SJCRH30 (cell line): ENCODE results near the gene KCNT2. TPM values are rescaled to one million over a fixed set of nuclear protein-coding genes. Genes with fewer than 3 reads are reported as not detected.

Experiments used
- DNase-seq, 2 experiments: peaks; one replicate each; pipeline ENCODE4 v3.0.0-alpha.2; 2015 to 2020
- H3K27ac ChIP-seq: fragments of 250-450 bp; sonication (Bioruptor Pico); 2 replicates; pipeline ENCODE4 v1.5.1; 2020; ENCODE audit warnings: mild to moderate bottlenecking, moderate library complexity
- H3K27me3 ChIP-seq: fragments of 250-450 bp; sonication (Bioruptor Pico); 2 replicates; pipeline ENCODE4 v1.5.1; 2020; ENCODE audit warnings: mild to moderate bottlenecking, moderate library complexity
- H3K36me3 ChIP-seq: fragments of 250-450 bp; sonication (Bioruptor Pico); 2 replicates; pipeline ENCODE4 v1.5.1; 2020; ENCODE audit warnings: mild to moderate bottlenecking, moderate library complexity
- H3K4me1 ChIP-seq: fragments of 250-450 bp; sonication (Bioruptor Pico); 2 replicates; pipeline ENCODE4 v1.5.1; 2020; ENCODE audit warnings: mild to moderate bottlenecking, moderate library complexity
- H3K4me3 ChIP-seq: fragments of 250-450 bp; sonication (Bioruptor Pico); 2 replicates; pipeline ENCODE4 v1.5.1; 2020; ENCODE audit warnings: mild to moderate bottlenecking, moderate library complexity
- H3K9me3 ChIP-seq: fragments of 250-450 bp; sonication (Bioruptor Pico); replicated peaks from 2 replicates; pipeline ENCODE4 v1.5.1; 2020; ENCODE audit warnings: mild to moderate bottlenecking, moderate library complexity
- total RNA-seq: library from RNA; depleted of rRNA; stranded (reverse); fragments of >200 nt; shearing (Covaris generic); gene quantifications from 2 replicates; pipeline ENCODE4 v1.2.3, GENCODE V29; 2014

KCNT2 gene
- total RNA-seq, 1 experiment from 2014 or later = 2.7 TPM

DNA sequence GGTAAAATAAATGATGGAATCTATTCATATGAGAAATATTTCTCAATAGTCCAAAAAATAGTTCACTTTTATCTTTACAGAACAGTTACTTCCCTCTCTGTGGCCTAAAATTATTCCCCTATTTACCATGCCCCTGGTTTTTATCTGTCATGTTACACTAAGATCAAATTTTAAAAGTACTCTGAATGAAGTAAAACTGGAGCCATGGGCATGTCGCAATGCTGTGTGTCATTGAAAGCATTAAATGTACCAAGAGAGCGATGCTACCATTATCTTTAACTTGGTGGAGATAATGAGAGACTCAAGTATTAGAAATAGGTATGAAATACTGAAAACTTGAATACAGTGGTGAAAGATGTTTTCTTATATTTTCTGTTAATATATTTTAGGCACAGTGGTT lies 146.2 kb downstream of the KCNT2 start:
- H3K4me3 ChIP-seq = no peak overlapping the region
- no peaks in the 10 kb centered on the region for H3K36me3 ChIP-seq
- no peak for DNase-seq
- no peaks in the 10 kb centered on the region for H3K4me1 ChIP-seq
- no peaks in the 10 kb centered on the region for H3K9me3 ChIP-seq
- no peaks in the 10 kb centered on the region for H3K27me3 ChIP-seq
- H3K27ac ChIP-seq = no peak overlapping the region

DNA sequence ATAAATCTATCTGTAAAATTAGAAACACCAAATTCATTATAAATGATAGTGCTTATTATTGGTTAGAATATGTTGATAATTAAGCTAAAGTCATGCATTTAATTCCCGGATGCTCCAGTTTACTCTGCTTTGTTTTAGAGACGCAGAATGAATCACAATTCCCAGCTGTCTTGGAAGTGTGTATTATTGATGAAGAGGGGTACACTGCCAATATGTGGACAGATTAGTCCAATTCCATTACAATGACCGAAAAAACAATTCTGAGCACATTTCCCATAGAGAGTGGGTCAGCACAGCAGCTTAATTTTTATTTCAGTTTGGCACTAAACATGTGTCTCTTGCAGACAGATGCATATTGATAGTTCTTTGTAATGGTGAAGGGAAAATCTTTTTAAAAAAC lies 146.7 kb downstream of the KCNT2 start:
- no peak overlapping the region for H3K27ac ChIP-seq
- no peaks in the 10 kb centered on the region for H3K9me3 ChIP-seq
- no peak for DNase-seq

DNA sequence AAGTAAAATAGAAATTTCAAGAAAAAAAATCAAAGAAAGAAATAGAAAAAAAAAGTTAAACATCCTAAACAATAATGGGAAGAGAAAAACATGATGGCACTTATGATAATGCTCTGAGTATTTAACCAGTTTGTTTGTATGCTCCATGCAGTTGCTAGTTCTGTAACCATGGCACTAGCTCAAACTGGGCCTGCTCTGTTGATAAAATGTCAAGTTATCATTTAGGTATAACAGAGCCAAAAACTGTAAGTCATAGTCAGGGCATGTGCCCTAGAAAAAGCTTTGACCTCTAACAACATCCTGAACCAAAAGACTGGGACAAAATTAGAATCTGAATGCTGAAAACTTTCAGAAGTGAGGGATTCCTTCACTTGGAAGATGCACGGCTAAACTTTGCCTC lies 148.9 kb downstream of the KCNT2 start:
- no peaks in the 10 kb centered on the region for H3K36me3 ChIP-seq
- H3K27ac ChIP-seq = no peak overlapping the region
- DNase-seq = no peak
- H3K9me3 ChIP-seq = no peaks in the 10 kb centered on the region
- H3K4me3 ChIP-seq = no peak overlapping the region
- no peaks in the 10 kb centered on the region for H3K27me3 ChIP-seq
- no peaks in the 10 kb centered on the region for H3K4me1 ChIP-seq

More for the DNA sequence above, 146.7 kb downstream of the KCNT2 start:
- Histone ChIP-seq H3K27me3 (no peaks in the 10 kb centered on the region), H3K4me3 (no peak overlapping the region), H3K4me1 (no peaks in the 10 kb centered on the region), H3K36me3 (no peaks in the 10 kb centered on the region)

DNA sequence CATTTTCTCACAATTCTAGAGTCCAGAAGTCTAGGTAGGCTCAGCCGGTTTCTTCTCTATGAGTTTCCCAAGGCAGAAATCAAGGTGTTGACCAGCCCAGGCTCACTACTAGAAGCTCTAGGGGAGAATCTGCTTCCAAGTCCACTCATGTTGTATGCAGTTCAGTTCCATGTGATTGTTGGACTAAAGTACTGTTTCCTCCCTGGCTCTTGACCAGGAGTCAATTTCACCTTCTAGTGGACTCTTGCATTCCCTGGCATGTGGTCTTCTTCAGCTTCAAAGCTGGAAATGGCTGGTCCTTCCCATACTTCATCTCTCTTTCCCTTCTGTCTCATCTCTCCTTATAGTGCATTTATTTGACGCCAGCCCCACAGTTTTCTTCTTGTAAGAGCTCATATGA lies 153.4 kb downstream of the KCNT2 start:
- H3K4me3 ChIP-seq = no peak overlapping the region
- H3K36me3 ChIP-seq = no peaks in the 10 kb centered on the region
- no peak overlapping the region for H3K27ac ChIP-seq
- no peak for DNase-seq
- H3K9me3 ChIP-seq = no peaks in the 10 kb centered on the region
- H3K4me1 ChIP-seq = no peaks in the 10 kb centered on the region
- H3K27me3 ChIP-seq = no peaks in the 10 kb centered on the region

DNA sequence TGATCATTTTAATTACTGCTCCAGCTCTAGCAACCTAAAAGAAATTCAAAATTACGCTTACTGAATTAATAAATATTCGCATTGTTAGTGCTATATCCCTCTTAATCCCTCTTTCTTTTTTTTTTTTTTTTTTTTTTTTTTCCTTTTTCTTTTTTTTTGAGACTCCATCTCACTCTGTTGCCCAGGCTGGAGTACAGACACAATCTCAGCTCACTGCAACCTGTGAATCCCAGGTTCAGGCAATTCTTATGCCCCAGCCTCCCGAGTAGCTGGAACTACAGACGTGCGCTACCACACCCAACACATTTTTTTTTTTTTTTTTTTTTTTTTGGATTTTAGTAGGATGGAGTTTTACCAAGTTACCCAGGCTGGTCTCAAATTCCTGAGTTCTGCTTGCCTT lies 157.1 kb downstream of the KCNT2 start:
- Histone ChIP-seq H3K9me3 (no peaks in the 10 kb centered on the region), H3K4me3 (no peak overlapping the region), H3K27ac (no peak overlapping the region), H3K4me1 (no peaks in the 10 kb centered on the region), H3K36me3 (no peaks in the 10 kb centered on the region), H3K27me3 (no peaks in the 10 kb centered on the region)
- no peak for DNase-seq

DNA sequence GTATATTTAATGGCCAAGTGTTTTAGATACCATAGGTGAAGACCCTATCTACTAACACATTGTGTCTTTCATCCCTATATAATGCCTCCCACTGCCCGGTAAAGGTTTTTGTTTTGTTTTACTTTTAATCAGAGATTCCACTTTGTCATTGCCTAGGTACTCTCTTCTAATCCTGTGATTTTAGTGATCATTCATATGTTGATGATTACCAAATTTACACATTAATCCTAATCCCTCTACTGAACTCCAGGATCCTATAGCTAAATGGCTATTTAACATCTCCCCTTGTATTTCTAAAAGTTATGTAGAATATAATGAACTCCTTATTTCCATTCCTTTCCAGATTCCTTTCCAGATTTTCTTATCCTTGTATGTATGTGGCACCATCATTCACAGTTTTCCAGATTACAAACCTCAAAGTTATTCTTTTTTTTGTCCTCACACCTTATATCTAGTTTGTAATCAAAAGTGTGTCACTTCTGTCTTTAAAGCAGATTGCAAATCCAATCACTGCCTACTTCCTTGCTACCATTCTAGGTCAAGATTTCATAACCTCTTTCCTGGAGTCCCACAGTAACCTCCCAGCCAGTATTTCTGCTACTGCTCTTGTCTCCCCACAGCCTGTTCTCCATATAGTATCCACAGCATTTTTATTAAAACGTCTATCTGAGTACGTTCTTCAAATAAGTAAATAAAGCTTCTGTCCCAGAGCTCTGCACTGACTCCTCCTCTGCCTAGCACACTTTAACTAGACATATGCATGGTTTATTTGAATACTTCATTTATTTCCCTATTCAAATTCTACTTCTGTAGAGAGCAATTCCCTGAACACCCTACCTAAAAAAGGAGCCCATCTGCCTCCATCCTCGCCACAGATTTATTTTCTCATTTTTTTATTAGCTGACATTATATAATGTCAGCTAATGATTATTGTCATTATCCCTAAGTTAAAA lies 157.8 kb downstream of the KCNT2 start:
- no peak overlapping the region for H3K4me3 ChIP-seq
- no peak overlapping the region for H3K27ac ChIP-seq
- no peaks in the 10 kb centered on the region for H3K9me3 ChIP-seq
- no peaks in the 10 kb centered on the region for H3K27me3 ChIP-seq
- H3K4me1 ChIP-seq = no peaks in the 10 kb centered on the region
- no peak for DNase-seq
- H3K36me3 ChIP-seq = no peaks in the 10 kb centered on the region

DNA sequence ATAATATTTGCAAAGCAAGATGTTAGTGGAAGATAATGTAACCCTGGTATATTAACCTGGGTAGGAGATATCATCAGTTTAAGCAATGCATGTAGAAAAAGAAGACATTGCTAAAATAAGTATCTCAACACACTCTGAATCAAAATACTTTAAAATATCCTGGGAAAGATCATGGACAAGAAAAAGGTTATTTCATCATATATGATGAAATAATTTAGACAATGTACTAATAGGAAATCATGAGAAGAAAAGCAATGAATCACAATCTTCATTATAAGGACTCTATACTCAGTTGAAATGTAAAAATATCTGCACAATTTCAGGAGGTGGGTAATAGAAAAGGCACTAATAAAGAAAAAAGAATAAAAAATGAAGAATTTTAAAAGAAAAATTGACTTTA lies 158.8 kb downstream of the KCNT2 start:
- DNase-seq = no peak

DNA sequence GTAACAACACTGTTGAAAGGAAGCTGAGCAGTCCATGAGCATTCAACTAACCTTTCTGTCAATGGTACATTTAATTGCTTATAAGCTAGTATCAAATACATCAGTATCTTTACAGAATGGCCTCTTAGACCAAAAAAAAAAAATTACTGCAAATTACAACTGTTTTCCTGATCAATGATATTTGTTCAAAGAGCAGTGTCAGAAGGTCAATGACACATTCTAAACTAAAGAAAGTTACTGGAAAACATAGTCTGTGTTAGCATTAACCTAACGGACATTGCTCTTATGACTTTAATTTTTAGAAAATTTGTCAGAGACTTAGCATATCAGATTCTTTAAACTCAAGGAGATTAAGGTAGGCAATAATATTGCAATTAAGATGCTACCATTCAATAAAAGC lies 162.5 kb downstream of the KCNT2 start:
- DNase-seq = no peak
- no peaks in the 10 kb centered on the region for H3K4me1 ChIP-seq
- no peaks in the 10 kb centered on the region for H3K27me3 ChIP-seq
- no peak overlapping the region for H3K4me3 ChIP-seq
- H3K36me3 ChIP-seq = no peaks in the 10 kb centered on the region
- H3K27ac ChIP-seq = no peak overlapping the region
- no peaks in the 10 kb centered on the region for H3K9me3 ChIP-seq

More for the DNA sequence above, 158.8 kb downstream of the KCNT2 start:
- H3K27me3 ChIP-seq = no peaks in the 10 kb centered on the region
- H3K36me3 ChIP-seq = no peaks in the 10 kb centered on the region
- no peak overlapping the region for H3K4me3 ChIP-seq
- H3K4me1 ChIP-seq = no peaks in the 10 kb centered on the region
- no peak overlapping the region for H3K27ac ChIP-seq
- no peaks in the 10 kb centered on the region for H3K9me3 ChIP-seq

DNA sequence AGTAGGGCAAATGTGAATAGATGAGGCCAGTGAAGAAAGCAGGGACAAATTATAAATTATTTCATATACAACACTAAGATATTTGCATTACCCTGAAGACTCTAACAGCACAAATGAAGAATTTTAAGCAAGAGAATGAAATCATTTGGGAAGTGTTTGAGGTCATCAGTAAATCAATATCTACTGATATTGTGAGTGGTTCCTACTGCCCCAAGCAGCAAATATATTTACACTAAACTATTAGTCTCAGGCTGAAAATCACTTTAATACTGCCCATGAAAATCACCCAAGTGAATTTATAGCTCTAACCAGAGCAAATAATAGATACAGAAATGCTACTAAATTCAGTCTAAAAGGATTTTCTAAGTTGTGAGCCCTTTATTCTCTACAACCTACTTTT lies 163.6 kb downstream of the KCNT2 start:
- Histone ChIP-seq H3K36me3 (no peaks in the 10 kb centered on the region), H3K27me3 (no peaks in the 10 kb centered on the region), H3K4me3 (no peak overlapping the region), H3K9me3 (no peaks in the 10 kb centered on the region), H3K4me1 (no peaks in the 10 kb centered on the region), H3K27ac (no peak overlapping the region)
- DNase-seq = no peak

DNA sequence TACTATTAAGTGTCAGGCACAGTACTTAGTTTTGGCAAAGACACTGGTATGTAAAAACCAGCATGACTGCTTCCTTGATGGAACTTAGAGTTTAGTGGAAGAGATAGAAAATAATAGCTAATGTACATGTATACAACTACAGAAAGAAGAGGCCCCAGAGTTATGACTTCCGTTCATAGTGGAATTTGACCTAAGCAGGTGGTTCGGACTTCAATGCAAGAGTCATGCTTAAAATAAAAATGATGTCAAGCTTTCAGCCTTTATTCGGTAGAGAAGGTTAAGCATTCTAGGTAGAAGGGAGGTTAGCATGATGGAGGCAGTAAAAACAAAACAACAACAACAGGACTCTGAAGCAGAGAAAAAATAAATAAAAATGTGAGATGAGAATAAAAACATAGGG lies 165.9 kb downstream of the KCNT2 start:
- no peak overlapping the region for H3K4me3 ChIP-seq
- H3K27ac ChIP-seq = no peak overlapping the region
- no peaks in the 10 kb centered on the region for H3K4me1 ChIP-seq
- DNase-seq = no peak
- H3K36me3 ChIP-seq = no peaks in the 10 kb centered on the region
- H3K9me3 ChIP-seq = no peaks in the 10 kb centered on the region
- H3K27me3 ChIP-seq = no peaks in the 10 kb centered on the region

DNA sequence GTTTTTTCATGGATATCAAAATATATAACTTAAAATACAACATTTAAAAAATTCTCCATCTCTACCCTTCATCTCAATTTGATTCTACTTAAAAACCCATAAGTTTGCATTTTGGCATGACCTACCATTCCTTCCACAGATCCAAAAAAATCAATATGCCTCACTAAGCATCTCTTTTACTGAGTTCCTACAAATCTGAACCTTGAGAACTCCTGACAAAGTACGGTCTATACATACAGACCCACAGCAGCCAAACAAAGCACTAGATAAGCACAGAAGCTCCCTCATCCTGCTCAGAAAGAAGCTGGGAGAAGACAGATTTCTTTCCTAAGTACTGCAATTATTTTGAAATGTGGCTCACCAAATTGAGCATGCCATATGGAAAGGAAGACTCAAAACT lies 167.5 kb downstream of the KCNT2 start:
- DNase-seq = no peak
- Histone ChIP-seq H3K27me3 (no peaks in the 10 kb centered on the region), H3K4me1 (no peaks in the 10 kb centered on the region), H3K27ac (no peak overlapping the region), H3K9me3 (no peaks in the 10 kb centered on the region), H3K4me3 (no peak overlapping the region), H3K36me3 (no peaks in the 10 kb centered on the region)

DNA sequence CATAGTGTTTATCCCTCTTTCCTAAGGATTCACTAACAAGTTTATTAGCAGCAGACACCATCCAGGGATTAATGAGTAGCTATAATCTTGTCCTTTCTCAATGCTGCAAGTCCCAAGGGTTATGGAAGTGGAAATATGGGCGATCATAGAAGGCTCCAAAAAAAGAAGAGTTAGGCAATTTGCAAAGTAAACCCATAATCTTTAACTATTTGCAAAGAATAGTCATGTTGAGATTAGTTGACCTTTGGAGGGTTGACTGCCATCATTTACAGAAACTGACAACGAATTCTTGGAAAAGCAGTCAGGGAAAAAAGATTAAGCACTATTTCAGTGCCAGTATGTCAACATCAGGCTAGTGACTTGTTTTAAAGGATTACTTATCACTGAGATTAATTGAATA lies 169.9 kb downstream of the KCNT2 start:
- no peaks in the 10 kb centered on the region for H3K4me1 ChIP-seq
- H3K27ac ChIP-seq = no peak overlapping the region
- DNase-seq = no peak

DNA sequence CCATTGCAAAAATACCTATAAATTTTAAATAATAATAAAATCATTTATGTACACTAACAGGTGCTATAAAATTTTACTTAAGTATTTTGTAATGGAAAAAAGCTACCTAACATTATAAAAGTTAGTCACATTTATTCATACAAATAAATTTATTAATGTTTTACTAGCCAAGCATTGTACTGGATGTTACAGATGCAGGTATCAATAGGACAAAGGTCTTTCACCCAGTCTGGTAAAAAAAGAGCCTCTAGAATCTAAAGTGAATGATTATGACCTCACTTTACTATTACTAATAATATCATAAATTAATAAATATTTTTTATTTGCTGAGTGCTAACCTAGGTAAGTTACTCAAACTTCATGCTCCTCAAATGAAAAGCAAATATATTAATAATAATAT lies 170.6 kb downstream of the KCNT2 start:
- H3K4me3 ChIP-seq = no peak overlapping the region
- no peaks in the 10 kb centered on the region for H3K36me3 ChIP-seq
- no peaks in the 10 kb centered on the region for H3K27me3 ChIP-seq
- H3K27ac ChIP-seq = no peak overlapping the region
- DNase-seq = no peak
- no peaks in the 10 kb centered on the region for H3K4me1 ChIP-seq
- H3K9me3 ChIP-seq = no peaks in the 10 kb centered on the region

More for the DNA sequence above, 169.9 kb downstream of the KCNT2 start:
- Histone ChIP-seq H3K9me3 (no peaks in the 10 kb centered on the region), H3K4me3 (no peak overlapping the region), H3K27me3 (no peaks in the 10 kb centered on the region), H3K36me3 (no peaks in the 10 kb centered on the region)

DNA sequence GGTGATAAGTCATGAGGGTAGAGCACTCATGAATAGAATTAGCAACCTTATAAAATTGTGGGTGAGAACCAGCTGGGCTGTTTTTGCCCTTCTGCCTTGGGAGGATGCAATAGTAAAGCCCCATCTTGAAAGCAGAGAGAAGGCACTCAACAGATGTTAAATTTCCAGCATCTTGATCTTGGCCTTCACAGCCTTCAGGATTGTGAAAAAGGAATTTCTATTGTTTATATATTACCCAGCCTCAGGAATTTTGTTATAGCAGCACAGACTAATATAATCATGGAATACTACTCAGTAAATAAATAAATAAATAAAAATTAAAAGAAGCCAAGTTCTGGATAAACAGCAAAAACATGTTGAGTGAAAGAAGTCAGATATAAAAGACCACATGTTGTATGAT lies 175.2 kb downstream of the KCNT2 start:
- H3K4me1 ChIP-seq = no peaks in the 10 kb centered on the region
- no peaks in the 10 kb centered on the region for H3K9me3 ChIP-seq
- no peak overlapping the region for H3K4me3 ChIP-seq
- no peaks in the 10 kb centered on the region for H3K27me3 ChIP-seq
- DNase-seq = no peak
- no peak overlapping the region for H3K27ac ChIP-seq
- H3K36me3 ChIP-seq = no peaks in the 10 kb centered on the region

DNA sequence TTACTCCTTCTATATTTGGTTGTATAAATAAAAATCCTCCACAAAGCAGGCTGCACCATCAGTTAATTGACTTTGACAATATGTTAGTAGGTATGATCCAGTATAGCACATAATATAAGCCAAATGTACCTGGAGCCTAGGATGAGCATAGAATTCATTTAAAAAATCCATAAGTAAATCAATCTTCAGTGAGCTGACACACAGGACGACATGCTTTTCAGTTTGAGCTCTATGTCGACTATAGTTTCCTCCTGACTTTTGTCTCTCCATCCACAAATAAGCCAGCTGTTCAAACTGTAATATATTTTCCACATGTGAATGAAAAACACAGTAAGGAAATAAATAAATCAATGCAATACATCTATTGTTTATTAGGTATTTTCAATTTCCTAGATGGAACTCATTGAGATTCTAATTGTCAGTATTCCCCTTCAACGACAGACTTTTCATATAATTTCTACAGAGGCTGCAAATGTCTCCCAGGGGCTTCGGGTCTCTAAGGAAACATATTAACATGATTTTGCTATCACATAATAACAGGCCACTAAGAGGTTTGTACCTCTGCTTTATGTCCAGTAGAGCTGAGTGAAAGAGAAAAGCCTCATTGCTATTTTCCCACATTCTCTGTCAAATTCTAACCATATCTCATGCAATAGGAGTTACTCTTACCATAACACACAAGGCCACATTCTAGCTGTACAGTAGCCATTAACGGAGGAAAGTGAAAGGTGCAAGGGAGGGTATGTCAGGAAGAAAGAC lies 180.1 kb downstream of the KCNT2 start:
- DNase-seq = no peak
- H3K27ac ChIP-seq = no peak overlapping the region
- H3K4me3 ChIP-seq = no peak overlapping the region
- no peaks in the 10 kb centered on the region for H3K27me3 ChIP-seq
- no peaks in the 10 kb centered on the region for H3K9me3 ChIP-seq
- H3K4me1 ChIP-seq = no peaks in the 10 kb centered on the region
- H3K36me3 ChIP-seq = no peaks in the 10 kb centered on the region
